Right atrium auricular region (tissue), 2 donors: Measurements from ENCODE around the gene VAV3. TPM values are rescaled to one million over a fixed set of nuclear protein-coding genes. Genes with fewer than 3 reads are reported as not detected.

ENCODE experiments used
- DNase-seq: peaks from one replicate; pipeline ENCODE4 v3.0.0-alpha.2; 2019; ENCODE audit warnings: low spot score
- H3K27ac ChIP-seq, 2 donors: fragments of 200-600 bp; sonication (generic); 1 replicate in 1 of 2; 2 replicates in 1 of 2; pipeline ENCODE4 v1.5.1; 2016 to 2019
- H3K27me3 ChIP-seq, 2 donors: fragments of 200-600 bp; sonication (generic); one replicate each; pipeline versions ENCODE4 v1.5.1 to v1.6.0; 2017 to 2019
- H3K36me3 ChIP-seq: fragments of 200-600 bp; sonication (generic); one replicate; pipeline ENCODE4 v1.5.1; 2016
- H3K4me1 ChIP-seq, 2 donors: fragments of 200-600 bp; sonication (generic); one replicate each; pipeline versions ENCODE4 v1.5.1 to v1.6.0; 2017 to 2019
- H3K4me3 ChIP-seq, 2 donors: fragments of 200-600 bp; sonication (generic); 1 replicate in 1 of 2; 2 replicates in 1 of 2; pipeline ENCODE4 v1.5.1; 2017 to 2019; ENCODE audit warnings: mild to moderate bottlenecking in 1 of 2, moderate library complexity in 1 of 2
- H3K9me3 ChIP-seq, 2 donors: fragments of 200-600 bp; sonication (generic); one replicate each; pipeline ENCODE4 v1.5.1; 2019
- CTCF ChIP-seq, 2 donors: fragments of 200-600 bp; sonication (generic); IDR thresholded peaks; one replicate each; pipeline ENCODE4 v1.5.1; 2019; ENCODE audit warnings: antibody characterized with exemption in 2 of 2
- total RNA-seq, 2 donors: library from RNA; depleted of rRNA; stranded (reverse); fragments of >200 nt; gene quantifications; one replicate each; pipeline ENCODE4 v1.1.0, GENCODE V29; 2016

Gene VAV3
- total RNA-seq, 2 donors from 2014 or later, result 2.0 to 2.8 TPM

GRCh38 chr1:107649023-107649422 lies 316.0 kb downstream of the VAV3 start:
- TF ChIP-seq CTCF (IDR thresholded peaks at IDR 0.05), result no peak
- H3K27ac ChIP-seq, result no peak overlapping the region
- no peaks in the 10 kb centered on the region for H3K4me1 ChIP-seq
- no peaks in the 10 kb centered on the region for H3K36me3 ChIP-seq
- H3K27me3 ChIP-seq, result no peaks in the 10 kb centered on the region
- no peak for DNase-seq
- no peak overlapping the region for H3K4me3 ChIP-seq
- H3K9me3 ChIP-seq, result no peaks in the 10 kb centered on the region

GRCh38 chr1:107648071-107648470 lies 316.9 kb downstream of the VAV3 start:
- Histone ChIP-seq H3K27me3 (no peaks in the 10 kb centered on the region), H3K27ac (no peak overlapping the region), H3K36me3 (no peaks in the 10 kb centered on the region), H3K9me3 (no peaks in the 10 kb centered on the region), H3K4me1 (no peaks in the 10 kb centered on the region), H3K4me3 (no peak overlapping the region)
- no peak for TF ChIP-seq CTCF (IDR thresholded peaks at IDR 0.05)
- no peak for DNase-seq

- no peak for DNase-seq
- Histone ChIP-seq H3K27me3 (no peaks in the 10 kb centered on the region), H3K4me3 (no peak overlapping the region), H3K27ac (no peak overlapping the region), H3K9me3 (no peaks in the 10 kb centered on the region), H3K36me3 (no peaks in the 10 kb centered on the region), H3K4me1 (no peaks in the 10 kb centered on the region)
- TF ChIP-seq CTCF (IDR thresholded peaks at IDR 0.05), result no peak
Observed at GRCh38 chr1:107647012-107647411, 318.0 kb downstream of the VAV3 start.

- DNase-seq, result no peak
- Histone ChIP-seq H3K4me1 (no peaks in the 10 kb centered on the region), H3K9me3 (no peaks in the 10 kb centered on the region), H3K36me3 (no peaks in the 10 kb centered on the region), H3K27ac (no peak overlapping the region), H3K4me3 (no peak overlapping the region), H3K27me3 (no peaks in the 10 kb centered on the region)
- no peak for TF ChIP-seq CTCF (IDR thresholded peaks at IDR 0.05)
Observed at GRCh38 chr1:107643766-107644165, 321.2 kb downstream of the VAV3 start.

GRCh38 chr1:107640207-107640606 lies 324.8 kb downstream of the VAV3 start:
- DNase-seq, result no peak
- Histone ChIP-seq H3K36me3 (no peaks in the 10 kb centered on the region), H3K4me3 (no peak overlapping the region), H3K4me1 (no peaks in the 10 kb centered on the region), H3K27me3 (no peaks in the 10 kb centered on the region), H3K27ac (no peak overlapping the region), H3K9me3 (no peaks in the 10 kb centered on the region)
- TF ChIP-seq CTCF (IDR thresholded peaks at IDR 0.05), result no peak

- TF ChIP-seq CTCF (IDR thresholded peaks at IDR 0.05), result no peak
- no peaks in the 10 kb centered on the region for H3K36me3 ChIP-seq
Observed at GRCh38 chr1:107637101-107637500, 327.9 kb downstream of the VAV3 start.

More at GRCh38 chr1:107637101-107637500, 327.9 kb downstream of the VAV3 start:
- no peak for DNase-seq
- Histone ChIP-seq H3K27ac (no peak overlapping the region), H3K4me3 (no peak overlapping the region), H3K27me3 (no peaks in the 10 kb centered on the region), H3K4me1 (no peaks in the 10 kb centered on the region), H3K9me3 (no peaks in the 10 kb centered on the region)
